Measurements from ENCODE around the gene RARRES2. TPM values are rescaled to one million over a fixed set of nuclear protein-coding genes. Genes with fewer than 3 reads are reported as not detected.

RARRES2 gene
- total RNA-seq, 4 donors from 2014 or later = 83.8 to 433 (median 299) TPM

DNA sequence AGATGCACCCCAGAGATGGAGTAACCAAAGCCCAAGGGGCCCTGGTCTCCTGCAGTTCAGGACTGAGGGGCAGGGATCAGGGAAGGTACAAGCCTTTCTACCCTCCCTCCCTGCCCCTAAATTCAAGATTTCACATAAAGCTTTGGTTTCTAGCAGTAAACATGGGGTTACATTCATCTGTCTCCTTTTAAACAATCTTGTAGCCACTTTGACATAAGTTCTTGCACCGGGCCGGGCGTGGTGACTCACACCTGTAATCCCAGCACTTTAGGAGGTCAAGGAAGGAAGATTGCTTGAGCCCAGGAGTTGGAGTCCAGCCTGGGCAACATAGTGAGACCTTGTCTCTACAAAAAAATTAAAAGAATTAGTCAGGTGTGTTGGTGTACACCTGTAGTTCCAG is 14.1 kb downstream of the RARRES2 start:
- TF ChIP-seq, protein P1, sequence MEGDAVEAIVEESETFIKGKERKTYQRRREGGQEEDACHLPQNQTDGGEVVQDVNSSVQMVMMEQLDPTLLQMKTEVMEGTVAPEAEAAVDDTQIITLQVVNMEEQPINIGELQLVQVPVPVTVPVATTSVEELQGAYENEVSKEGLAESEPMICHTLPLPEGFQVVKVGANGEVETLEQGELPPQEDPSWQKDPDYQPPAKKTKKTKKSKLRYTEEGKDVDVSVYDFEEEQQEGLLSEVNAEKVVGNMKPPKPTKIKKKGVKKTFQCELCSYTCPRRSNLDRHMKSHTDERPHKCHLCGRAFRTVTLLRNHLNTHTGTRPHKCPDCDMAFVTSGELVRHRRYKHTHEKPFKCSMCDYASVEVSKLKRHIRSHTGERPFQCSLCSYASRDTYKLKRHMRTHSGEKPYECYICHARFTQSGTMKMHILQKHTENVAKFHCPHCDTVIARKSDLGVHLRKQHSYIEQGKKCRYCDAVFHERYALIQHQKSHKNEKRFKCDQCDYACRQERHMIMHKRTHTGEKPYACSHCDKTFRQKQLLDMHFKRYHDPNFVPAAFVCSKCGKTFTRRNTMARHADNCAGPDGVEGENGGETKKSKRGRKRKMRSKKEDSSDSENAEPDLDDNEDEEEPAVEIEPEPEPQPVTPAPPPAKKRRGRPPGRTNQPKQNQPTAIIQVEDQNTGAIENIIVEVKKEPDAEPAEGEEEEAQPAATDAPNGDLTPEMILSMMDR (IDR thresholded peaks at IDR 0.05; ENCODE audit: low read depth) = no peak

DNA sequence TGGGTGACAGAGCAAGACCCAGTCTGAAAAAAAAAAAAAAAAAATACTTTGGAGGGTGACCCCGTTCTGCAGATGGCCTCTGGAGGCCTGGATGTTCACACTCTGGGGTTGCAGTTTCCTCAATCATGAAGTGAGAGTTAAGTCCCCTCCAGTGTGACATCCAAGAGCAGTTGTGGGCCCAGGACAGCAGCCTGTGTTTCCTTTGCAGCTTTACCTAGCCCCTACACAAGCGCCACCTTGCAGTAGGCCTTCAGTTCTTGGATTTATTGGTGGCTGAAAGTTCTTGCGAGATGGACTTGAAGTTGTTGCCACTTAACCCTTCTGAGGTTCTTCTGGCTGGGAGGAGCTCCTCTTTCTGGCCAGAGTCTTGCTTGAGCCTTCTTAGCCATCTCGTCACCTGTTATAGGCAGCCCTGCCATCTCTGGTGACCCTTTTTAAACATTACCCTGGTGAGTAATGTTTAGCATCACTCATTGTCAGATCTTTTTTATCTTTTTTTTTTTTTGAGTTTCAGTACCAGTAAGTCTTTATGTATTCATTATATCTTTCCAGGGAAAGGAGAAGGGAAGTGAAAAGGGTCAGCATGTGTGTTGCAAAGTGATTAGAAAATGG is 14.7 kb downstream of the RARRES2 start:
- TF ChIP-seq, protein P1 (IDR thresholded peaks at IDR 0.05; ENCODE audit: low read depth) = no peak

DNA sequence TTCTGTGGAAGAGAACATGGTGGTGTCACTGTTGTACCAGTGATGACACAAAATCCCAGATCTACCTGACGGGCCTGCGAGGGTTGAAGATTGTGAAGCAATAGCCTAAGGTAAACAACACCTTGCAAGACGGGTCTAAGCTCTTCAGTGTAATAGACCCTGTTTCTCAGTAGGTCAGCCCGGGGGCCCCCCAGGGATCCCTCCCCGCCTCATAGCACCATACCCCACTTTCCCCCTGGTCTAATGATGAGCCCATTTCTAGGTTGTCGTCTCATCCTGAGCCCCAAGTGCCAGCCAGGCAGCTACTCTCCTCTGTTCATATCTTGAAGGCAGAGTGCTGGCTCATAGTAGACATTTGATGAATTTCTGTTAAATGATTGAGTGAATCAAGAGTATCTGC is 15.5 kb downstream of the RARRES2 start:
- TF ChIP-seq, protein P1 (IDR thresholded peaks at IDR 0.05; ENCODE audit: low read depth) = no peak

DNA sequence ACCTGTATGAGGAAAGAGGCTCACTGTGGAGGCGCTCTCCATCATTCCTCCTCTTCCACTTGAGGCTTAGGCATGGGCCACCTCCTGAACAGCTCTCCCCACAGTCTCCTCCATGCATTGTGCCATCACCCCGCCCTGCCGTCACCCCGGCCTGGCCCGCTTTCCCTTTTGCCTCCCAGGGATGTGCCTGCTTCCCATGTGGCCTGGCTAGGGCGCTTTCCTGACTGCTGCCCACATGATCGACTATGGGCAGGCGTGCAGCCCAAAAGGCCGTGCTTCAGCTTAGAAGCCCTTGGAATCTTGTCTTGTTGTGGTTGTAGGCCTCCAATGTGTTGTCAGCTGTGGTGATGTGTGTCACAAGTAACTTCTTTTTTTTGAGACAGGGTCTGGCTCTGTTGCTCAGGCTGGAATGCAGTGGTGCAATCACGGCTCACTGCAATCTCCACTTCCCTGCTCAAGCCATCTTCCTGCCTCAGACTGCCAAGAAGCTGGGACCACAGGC is 16.3 kb downstream of the RARRES2 start:
- TF ChIP-seq, protein P1 (IDR thresholded peaks at IDR 0.05; ENCODE audit: low read depth) = no peak

DNA sequence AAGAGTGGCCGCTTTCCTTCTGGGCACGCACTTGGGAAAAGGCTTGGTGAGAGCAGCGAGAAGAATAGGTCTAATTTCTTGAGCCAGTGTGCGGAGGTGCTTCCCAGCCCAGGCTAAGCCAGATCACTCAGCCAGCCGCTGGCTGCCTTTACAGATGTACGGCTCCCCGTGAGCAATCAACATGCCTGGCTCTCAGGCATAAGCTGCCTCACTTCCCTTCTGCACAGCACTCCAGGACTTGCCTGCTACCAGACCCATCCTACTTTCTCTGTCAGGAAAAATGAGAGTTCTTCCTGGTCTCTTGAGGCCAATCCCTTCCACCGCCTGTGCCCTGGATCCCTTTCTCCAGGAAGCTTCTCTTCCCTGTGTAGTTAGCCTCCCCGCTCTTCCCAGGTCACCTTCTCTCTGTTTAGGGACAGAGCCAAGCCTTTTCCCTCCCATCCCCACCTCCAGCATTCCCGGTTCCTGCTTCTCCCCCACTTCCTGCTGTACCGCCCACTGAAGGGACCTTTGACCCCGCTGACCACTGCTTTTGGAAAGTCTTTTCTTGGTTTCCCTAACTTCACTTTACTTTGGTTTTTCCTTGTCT is 17.0 kb downstream of the RARRES2 start:
- TF ChIP-seq, protein P1 (IDR thresholded peaks at IDR 0.05; ENCODE audit: low read depth) = no peak

DNA sequence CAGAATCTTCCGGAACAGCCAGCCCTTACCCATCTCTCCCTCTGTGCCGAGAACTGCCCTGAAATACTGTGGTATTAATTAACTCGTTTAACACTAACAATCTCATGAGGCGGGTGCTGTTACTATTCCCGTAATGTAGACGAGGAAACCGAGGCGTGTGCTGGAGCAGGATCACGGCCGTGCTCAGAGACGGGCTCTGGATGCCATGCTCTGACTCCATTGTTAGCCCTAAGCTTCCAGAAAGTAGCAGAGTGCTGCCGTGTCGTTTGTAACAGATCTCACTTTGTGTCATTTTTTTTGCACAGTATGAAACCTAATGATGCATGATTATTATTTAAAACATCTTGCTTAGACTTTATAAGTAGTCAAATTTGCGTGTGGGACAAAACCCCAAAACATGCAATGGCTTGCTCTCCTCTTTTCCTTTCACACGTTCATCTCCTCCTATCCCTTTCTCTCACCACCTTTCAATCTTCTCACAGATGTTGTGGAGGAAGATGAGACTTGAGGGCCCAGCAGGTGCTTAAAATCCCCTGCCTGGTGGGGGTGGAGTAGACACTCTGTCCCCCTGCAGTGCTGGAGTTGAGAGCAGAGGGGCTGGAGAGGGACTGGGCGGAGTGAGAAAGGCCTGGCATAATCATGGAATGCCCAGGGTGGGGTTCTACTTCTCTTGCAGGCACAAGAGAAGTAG is 17.6 kb downstream of the RARRES2 start:
- TF ChIP-seq, protein P1 (IDR thresholded peaks at IDR 0.05; ENCODE audit: low read depth) = no peak

Measured in subcutaneous adipose tissue (tissue), 4 donors.